Measurements from ENCODE around the gene RBL1.
A peak's percentile ranks its signal among the peaks of the same experiment; 100 is the strongest.

The RBL1 gene

GRCh38 chr20:37102571-37102970 lies 6.8 kb upstream of the RBL1 start:
- TF ChIP-seq CTCF (conservative IDR thresholded peaks at IDR 0.05): no peak
- no peak for TF ChIP-seq ZFX (IDR thresholded peaks at IDR 0.05)
- H3K27ac ChIP-seq: no peak overlapping the region

GRCh38 chr20:37096415-37097041 lies 731 bp upstream of the RBL1 start:
- TF ChIP-seq CTCF (conservative IDR thresholded peaks at IDR 0.05): no peak
- peak overlapping the region; percentile 89 for H3K27ac ChIP-seq

GRCh38 chr20:37095108-37095598 lies 644 bp downstream of the RBL1 start:
- TF ChIP-seq CTCF (conservative IDR thresholded peaks at IDR 0.05): no peak
- peak; percentile 65; the same call in 1 of the 2 replicates for TF ChIP-seq ZFX (IDR thresholded peaks at IDR 0.05)
- H3K27ac ChIP-seq: peak overlapping the region; percentile 89

- TF ChIP-seq ZFX (IDR thresholded peaks at IDR 0.05) (no peak), CTCF (conservative IDR thresholded peaks at IDR 0.05) (no peak)
- no peak overlapping the region for H3K27ac ChIP-seq
Observed at GRCh38 chr20:37090407-37090806, 5.4 kb downstream of the RBL1 start.

- peak; percentile 45 for TF ChIP-seq CTCF (conservative IDR thresholded peaks at IDR 0.05)
- no peak for TF ChIP-seq ZFX (IDR thresholded peaks at IDR 0.05)
- no peak overlapping the region for H3K27ac ChIP-seq
Observed at GRCh38 chr20:37081717-37082289, 14.0 kb downstream of the RBL1 start.

GRCh38 chr20:37077009-37077408 lies 18.8 kb downstream of the RBL1 start:
- TF ChIP-seq CTCF (conservative IDR thresholded peaks at IDR 0.05) (no peak), ZFX (IDR thresholded peaks at IDR 0.05) (no peak)
- no peak overlapping the region for H3K27ac ChIP-seq

- H3K27ac ChIP-seq: no peak overlapping the region
- no peak for TF ChIP-seq CTCF (conservative IDR thresholded peaks at IDR 0.05)
- no peak for TF ChIP-seq ZFX (IDR thresholded peaks at IDR 0.05)
Observed at GRCh38 chr20:37075932-37076685, 19.7 kb downstream of the RBL1 start.

Measured in C4-2B (cell line).